Inflammatory macrophage (primary cell): ENCODE data around the gene CENPL.
"Not testable (repeated sequence)": the region's sequence is repeated elsewhere in the genome, so short reads cannot be mapped to it uniquely, and the experiment has no call there.

Experiments
- DNase-seq, 2 donors: peaks; one replicate each; pipeline ENCODE4 v3.0.0-alpha.2; 2020 to 2022
- total RNA-seq, 18 experiments: gene quantifications; one replicate each; lab custom pipeline; 2026; ENCODE audit warnings: mixed read lengths in 6 of 18, inconsistent platforms in 2 of 18; lab: John Stamatoyannopoulos, UW

The CENPL gene, protein sequence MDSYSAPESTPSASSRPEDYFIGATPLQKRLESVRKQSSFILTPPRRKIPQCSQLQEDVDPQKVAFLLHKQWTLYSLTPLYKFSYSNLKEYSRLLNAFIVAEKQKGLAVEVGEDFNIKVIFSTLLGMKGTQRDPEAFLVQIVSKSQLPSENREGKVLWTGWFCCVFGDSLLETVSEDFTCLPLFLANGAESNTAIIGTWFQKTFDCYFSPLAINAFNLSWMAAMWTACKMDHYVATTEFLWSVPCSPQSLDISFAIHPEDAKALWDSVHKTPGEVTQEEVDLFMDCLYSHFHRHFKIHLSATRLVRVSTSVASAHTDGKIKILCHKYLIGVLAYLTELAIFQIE
- total RNA-seq: 4.3 to 23.0 (median 15.2) reads per million in 18 experiments

DNA sequence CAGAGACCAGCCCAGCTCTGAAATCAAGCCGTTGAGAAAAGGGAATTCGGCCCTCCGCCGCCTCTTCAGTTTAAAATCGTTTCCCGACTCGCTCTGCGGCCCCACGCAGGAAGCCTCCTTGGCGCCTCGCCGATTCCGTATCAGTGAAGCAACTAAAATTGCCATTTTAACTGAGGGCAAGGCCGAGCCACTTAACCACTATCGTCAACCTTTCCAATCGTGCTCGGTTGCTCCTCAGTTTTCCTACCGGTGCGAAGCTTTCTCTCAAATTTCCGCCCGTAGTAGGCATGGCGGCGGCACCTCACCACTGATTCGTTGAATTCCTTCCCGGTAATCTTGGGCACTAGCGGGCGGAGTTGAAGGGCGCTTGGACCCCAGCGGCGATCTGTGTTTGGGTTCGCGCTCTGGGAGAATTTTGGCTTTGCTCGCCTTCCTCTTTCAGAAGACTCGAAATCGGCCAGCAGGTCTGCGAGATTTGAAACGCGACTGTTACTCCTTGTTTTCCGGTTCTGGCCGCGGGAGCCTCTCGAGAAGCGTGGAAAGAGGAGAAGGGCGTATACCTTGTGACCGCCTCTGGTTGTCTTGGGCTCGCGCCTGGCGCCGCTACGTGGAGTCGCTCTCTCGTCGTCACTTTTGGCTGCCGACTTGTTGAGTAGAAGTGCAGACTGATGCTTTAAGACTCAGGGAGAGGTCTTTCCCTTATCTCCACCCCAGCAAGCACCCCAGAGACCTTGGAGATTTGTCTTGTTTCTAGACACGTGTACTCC lies at the start of gene CENPL, which contains the start of gene DARS2:
Gene CENPL (minus strand): TSS at position 569 of the 767 bp plus-strand sequence. CDS start 13,584 bp downstream, outside the sequence.
Gene DARS2 (plus strand): TSS at position 359 of the 767 bp plus-strand sequence. CDS start 557 bp downstream, outside the sequence.
- peak; percentile 98 for DNase-seq

DNA sequence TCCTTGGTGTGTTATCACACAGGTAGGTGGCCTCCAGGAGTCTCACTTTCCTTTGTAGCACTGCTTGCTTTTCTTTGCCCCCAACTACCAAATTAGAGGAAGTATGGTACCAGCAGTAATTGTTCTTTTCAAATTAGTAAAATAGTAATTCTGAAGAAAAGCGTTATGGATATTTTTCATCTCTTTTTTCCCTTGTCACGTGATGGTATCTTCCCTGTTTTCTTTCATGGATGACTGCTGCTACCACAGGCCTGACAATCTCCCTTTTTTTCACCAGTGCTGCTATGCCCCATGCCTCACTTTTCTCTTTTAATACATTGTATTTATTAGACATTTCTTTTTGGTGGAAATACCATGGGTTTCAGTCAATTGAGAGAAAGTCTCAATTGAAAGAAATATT lies 46.8 kb upstream of the CENPL start:
- no peak for DNase-seq

DNA sequence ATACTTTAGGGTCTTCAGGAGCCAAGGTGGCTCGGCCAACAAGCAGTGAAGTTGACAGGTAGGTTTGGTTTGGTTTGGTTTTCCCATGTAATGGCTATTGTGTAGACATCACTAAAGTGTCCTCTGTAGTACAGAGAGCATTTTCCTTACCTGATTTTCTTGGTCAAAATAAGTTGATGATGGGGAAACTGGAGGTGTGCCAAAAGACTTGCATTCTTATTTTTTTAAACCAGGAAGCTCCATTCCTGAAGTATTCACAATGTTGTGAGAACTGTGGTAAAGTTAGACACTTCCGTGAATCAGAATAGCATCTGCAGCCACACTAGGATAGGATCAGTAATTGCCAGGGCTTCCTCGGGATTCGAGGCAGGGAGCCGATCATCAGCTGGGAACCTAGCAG lies 46.4 kb upstream of the CENPL start:
- no peak for DNase-seq

DNA sequence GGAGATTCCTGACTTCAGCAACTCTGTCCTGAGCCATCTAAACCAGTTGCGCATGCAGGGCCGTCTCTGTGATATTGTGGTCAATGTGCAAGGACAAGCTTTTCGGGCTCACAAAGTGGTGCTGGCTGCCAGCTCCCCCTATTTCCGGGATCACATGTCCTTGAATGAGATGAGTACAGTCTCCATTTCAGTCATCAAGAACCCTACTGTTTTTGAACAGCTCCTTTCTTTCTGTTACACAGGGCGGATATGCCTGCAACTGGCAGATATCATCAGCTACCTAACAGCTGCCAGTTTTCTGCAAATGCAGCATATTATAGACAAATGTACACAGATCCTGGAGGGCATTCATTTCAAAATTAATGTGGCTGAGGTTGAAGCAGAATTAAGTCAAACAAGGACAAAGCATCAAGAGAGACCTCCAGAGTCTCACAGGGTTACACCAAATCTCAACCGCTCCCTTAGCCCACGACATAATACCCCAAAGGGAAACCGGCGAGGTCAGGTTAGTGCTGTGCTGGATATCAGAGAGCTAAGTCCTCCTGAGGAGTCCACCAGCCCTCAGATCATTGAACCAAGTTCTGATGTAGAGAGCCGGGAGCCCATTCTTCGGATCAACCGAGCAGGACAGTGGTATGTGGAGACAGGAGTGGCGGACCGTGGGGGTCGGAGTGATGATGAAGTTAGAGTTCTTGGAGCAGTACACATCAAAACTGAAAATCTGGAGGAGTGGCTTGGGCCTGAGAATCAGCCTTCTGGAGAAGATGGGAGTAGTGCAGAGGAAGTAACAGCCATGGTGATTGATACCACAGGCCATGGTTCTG lies 45.8 kb upstream of the CENPL start:
- no peak for DNase-seq

DNA sequence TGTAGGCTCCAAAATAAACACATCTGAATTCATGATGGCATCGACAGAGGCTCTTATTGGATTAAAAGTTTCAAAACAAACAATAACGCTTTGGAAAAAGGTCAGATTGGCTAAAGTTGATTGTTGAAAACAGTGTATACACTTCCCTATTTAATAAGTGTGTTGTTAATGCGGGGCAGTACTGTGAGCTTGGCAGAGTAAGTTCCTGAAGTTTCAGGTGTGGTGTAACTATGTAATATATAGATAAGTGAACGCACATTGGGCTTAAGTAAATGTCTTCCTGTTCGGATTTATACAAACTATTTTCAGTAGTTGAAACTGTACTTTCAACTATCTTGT lies 44.3 kb upstream of the CENPL start:
- peak; percentile 27 to 49 for DNase-seq

DNA sequence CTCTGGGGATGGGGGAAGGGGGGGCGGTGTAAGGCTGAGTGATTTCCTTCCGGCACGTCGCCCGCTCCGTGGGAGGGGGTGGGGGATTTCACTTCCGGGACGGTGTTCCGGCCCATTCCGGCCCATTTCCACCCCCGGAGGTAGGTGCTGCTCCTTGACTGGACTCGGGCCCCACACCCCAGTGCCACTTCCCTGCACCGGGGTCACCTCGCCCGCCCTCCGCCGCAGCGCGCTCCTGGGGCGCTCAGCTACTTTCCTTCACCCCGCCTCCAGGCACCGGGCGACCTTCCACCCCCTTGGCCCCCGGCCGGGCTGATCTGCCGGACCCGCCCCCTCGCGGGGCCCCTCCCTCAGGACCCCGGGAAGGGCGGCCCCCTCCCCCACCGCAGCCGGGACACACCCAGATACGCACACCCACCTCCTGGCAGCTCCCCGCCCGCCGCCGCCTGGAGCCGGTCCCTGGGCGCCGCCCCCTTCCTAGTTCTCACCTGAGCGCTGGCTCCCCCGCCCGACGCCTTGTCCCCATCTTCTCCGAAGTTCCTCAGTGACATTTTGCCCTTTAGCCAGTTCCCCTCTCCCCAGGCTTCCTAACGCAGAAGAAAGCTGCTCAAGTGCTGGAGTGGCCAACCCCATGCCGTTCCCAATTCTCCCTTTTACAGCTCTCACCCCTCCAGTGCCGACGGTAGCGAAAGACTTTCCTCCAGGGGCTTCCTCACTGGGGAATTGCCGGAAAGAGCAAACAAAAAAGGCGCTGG lies 43.8 kb upstream of the CENPL start, which contains the start of gene ZBTB37:
Gene ZBTB37 (plus strand): TSS at position 115 of the 755 bp plus-strand sequence. CDS start 1,846 bp downstream, outside the sequence.
- peak in 1 of 2 donors; percentile 74 for DNase-seq

DNA sequence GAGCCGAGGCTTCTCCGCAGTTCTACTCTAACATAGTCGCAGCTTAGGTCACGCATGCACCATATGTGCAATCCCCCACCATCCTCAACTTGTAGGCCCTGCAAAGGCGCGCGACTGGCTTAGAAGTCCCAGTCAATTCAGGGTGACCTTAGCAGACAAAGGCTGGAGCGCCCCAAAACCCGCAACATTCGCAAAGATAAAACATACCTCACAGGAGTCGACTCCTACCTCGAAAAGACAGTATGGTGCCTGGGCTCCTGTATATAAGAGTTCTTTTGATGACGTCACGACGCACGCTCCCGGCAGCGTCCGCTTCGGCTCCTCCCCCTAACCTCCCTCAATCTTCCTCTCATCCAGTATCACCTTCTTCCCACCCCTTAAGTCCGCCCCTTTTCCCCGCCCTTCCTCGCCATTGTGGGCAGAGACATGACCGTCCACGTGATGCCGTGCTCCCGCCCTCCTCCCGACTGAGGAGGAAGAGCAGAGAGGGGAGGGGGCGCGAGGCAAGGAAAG lies 43.1 kb upstream of the CENPL start, which contains the start of gene GAS5:
Gene GAS5 (minus strand): TSS at position 237 of the 513 bp plus-strand sequence.
- DNase-seq: peak; percentile 99

DNA sequence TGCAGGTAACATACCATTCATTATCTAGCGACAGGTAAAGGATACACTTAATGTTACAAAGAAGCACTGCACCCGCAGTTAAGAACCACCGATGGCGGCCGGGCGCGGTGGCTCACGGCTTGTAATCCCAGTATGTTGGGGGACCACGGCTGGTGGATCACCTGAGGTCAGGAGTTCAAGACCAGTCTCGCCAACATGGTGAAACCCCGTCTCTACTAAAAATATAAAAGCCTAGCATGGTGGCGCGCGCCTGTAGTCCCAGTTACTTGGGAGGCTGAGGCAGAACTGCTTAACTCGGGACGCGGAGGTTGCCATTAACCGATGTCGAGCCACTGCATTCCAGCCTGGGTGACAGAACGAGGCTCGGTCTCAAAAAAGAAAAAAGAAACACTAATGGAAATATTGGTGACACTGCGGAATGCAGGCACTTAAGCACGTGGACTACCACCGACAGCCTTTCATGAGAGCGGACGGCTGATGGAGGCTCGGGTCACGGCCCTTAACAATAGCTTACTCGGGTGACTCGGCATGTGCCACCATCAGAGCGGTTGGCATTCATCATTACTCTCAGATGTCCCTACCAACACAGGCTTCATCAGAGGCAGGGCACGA lies 42.6 kb upstream of the CENPL start:
- DNase-seq: no peak

DNA sequence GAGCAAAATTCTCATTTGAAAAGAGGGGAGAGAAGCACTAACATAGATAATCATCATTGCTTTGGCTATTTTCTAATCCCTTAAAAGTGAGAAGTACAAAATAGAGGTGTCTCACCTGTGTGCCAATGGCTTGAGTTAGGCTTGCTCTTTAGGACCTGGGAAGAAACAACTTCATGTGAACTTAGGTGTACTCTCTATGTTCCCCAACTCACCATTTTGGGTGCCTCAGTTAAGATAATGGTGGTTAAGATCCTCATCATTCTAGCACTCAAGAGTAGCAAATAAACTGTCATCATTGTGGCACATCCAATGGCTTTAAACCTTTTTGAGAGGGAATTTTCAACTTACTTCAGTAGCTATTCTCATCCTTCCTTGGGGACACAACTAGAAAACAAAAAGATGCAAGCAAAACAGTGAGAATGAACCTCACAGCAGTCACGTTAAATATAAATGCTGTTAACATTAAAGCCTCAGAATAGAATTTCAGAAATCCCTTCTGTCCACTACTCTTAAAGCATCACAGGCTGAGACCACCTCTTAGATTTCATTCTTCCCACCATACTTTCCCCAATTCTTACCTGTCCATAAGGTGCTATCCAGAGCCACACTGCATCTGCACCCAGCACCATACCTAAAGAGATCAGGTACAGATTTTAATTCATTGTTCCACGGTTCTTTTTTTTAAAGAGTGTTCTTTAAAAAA lies 41.9 kb upstream of the CENPL start:
- no peak for DNase-seq

DNA sequence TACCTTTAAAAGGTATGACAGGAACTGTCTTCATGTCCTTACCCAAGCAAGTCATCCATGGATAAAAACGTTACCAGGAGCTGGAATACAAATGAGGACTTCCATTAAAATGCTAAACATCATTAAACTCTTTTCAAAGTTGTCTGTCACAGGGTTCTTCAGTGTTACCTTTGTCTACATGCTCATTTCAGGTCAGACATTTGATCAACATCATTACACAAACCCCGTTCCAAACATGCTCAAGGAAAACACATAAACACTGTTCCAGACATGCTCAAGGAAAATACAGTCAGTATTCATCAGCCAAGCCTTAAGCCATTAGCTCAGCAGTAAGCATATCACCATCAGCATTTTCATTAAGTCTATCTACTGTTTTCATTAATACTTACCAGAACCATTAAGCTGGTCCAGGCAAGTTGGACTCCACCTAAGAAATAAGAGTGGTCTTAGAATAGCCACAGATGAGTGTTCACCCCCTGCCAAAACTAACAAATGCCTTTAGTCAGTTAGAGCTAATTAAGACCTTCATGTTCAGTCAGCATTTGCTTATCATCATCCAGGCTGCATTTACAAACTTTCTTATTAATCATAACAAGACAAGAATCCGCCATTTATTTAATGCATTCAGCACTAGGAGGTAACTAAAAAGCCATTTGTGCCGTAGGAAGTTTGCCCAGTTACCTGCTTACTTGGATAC lies 40.9 kb upstream of the CENPL start:
- no peak for DNase-seq

DNA sequence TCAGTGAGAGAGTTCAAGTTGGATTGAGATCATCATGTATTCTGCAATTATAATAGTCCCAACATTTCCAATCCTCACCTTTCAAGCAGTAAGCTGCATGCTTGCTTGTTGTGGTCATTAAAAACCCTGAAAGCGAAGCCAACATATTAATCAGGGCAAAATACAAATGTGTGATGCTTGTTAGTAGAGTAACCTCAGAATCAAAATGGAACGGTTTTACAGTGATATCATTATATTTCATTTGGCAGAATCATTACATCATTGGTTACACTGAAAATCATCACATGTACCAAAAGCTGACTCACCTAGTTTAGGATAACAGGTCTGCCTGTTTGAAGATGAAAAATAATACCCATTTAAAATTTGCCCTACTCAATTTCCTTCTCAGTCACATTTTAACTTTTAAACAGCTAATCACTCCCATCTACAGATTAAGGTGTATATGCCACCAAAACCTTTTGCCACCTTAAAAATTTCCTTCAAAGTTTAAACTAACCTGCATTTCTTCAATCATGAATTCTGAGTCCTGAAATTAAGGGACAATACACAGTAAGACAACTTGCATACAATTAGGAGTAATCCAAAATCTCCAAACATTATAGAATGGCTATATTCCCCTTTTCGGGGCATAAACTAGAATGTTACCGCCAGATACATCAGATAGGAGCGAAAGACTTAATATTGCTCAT lies 39.6 kb upstream of the CENPL start:
- no peak for DNase-seq

DNA sequence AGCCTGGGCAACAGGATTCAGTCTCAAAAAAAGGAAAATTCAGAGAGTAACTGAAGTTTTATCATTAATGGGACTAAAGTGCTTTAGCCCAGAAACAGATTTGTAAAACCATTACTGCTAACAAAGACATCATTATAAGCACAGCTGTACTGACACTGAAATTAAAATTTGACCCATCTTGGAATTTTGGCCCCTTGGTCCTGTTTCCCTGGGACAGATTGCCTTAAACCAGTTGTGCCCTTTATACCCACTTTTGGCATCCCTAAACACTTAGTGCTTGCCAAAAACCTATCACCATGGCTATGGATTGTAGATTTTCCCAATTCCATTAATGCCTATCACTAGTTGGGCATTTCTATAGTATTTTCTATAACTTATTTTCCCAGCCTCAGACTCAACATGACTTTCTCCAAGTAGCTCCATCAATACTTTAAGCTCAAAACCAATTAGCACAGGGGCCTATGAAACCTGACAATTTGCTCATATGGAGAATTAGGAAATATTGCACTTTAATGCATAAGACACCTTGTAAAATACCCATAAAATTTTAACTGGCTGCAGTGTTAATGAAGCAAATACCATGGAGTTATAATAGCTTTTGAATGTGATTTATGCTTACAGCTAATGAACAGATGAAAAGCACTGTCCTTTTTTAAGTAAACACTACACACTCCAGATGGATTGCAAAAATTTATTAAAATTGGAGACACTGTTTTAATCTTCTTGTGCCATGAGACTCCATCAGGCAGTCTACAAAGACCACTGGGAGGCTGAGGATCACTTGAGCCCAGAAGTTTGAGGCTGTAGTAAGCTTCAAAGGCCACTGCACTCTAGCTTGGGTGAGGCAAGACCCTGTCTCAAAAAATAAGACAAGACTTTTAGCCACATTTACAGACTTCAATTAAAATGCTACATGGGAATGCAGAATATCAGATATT lies 38.8 kb upstream of the CENPL start:
- DNase-seq: no peak

DNA sequence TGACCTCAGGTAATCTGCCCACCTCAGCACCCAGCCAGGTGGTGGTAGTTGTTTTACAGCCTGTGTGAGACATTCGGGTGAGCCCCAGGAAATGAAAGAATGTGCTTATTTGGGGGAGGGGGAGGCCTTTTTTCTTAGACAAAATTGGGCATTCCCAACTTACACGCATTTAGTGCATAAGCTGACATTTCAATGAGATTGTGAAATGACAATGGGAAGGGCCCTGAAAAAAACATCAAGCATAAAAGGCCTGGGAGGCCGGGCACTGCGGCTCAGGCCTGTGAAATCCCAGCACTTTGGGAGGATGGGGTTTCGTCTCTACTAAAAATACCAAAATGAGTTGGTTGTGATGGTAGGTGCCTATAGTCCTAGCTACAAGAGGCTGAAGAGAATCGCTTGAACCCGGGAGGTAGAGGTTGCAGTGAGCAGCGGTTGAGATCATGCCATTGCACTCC lies 38.1 kb upstream of the CENPL start:
- DNase-seq: no peak

DNA sequence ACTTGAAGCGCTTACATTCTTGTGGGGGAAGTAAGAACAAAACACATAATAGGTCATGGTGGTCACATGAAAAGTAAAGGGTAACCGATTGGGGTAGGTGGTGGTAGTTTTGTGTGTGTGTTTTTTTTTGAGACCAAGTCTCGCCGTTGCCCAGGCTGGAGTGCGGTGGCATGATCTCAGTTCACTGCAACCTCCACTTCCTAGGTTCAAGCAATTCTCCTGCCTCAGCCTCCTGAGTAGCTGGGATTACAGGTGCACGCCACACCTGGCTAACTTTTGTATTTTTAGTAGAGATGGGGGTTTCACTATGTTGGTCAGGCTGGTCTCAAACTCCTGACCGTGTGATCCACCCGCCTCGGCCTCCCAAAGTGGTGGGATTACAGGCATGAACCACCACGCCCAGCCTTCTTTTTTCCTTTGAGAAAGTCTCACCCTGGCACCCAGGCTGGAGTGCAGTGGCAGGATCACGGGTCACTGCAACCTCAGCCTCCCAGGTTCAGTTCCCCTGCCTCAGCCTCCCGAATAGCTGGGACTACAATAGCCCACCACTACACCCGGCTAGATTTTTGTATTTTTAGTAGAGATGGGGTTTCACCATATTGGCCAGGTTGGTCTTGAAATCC lies 37.6 kb upstream of the CENPL start:
- not testable (repeated sequence) for DNase-seq

DNA sequence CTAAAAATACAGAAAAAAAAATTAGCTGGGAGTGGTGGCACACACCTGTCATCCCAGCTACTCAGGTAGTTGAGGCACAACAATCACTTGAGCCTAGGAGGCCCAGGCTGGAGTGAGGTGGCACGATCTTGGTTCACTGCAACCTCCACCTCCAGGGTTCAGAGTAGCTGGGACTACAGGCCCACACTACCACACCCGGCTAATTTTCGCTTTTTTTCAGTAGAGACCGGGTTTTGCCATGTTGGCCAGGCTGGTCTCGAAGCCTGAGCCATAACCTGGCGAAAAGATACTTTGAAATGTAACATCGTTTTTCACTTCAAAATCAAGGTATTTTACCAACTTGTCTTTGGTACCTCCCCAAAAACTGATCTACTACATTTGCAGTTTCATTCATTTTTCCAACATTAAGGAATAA lies 37.1 kb upstream of the CENPL start:
- DNase-seq: no peak

DNA sequence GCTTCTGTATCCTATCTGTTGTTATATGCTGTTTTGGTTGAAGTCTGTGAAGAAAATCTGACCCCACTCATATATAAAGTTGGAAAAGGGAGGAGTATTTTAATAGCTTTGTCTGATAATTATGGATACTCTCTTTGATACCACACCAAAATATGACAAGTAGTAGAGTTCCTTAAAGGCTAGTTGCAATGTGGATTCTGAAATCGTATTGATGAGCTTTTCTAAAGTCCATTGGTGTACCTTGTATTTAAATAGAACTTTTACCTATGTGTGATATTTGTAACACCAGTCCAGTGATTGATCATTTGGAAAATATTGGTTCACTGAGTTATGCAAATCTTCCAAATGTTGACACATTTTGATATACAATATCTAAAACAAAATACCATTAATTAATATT lies 35.4 kb upstream of the CENPL start:
- DNase-seq: no peak

DNA sequence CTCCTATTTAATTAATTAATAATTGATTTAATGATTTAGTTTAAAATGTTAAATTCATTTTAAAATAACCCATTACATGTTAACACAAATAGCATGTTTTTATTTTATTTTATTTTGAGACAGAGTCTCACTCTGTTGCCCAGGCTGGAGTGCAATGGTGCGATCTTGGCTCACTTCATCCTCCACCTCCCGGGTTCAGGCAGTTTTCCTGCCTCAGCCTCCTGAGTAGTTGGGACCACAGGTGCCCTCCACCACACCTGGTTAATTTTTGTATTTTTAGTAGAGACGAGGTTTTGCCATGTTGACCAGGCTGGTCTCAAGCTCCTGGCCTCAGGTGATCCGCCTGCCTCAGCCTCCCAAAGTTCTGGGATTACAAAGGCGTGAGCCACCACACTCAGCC lies 34.9 kb upstream of the CENPL start:
- DNase-seq: not testable (repeated sequence)
